GM19351 (cell line): ENCODE data around the gene NHSL1.
A peak's percentile ranks its signal among the peaks of the same experiment; 100 is the strongest.

Source experiments
- ATAC-seq: cut with Tn5 transposase; IDR thresholded peaks from one replicate; pipeline ENCODE4 v1.9.1; 2021; ENCODE audit warnings: mild to moderate bottlenecking, moderate library complexity; ENCODE audit not compliant: unreplicated experiment

The NHSL1 gene

GRCh38 chr6:138525355-138525754 is 26.1 kb upstream of the NHSL1 start:
- ATAC-seq = no peak

GRCh38 chr6:138524526-138524925 is 25.2 kb upstream of the NHSL1 start:
- no peak for ATAC-seq

- ATAC-seq = no peak
These were observed 24.3 kb upstream of the NHSL1 start for GRCh38 chr6:138523347-138524210.

GRCh38 chr6:138522611-138523010 is 23.3 kb upstream of the NHSL1 start:
- ATAC-seq = no peak

- ATAC-seq = no peak
These were observed 22.5 kb upstream of the NHSL1 start for GRCh38 chr6:138521790-138522189.

GRCh38 chr6:138520463-138520862 is 21.2 kb upstream of the NHSL1 start:
- no peak for ATAC-seq

- ATAC-seq = peak; percentile 19
These were observed 18.8 kb upstream of the NHSL1 start for GRCh38 chr6:138518054-138518453.

GRCh38 chr6:138517635-138518034 is 18.3 kb upstream of the NHSL1 start:
- ATAC-seq = peak; percentile 96

GRCh38 chr6:138515657-138516248 is 16.5 kb upstream of the NHSL1 start:
- ATAC-seq = no peak

GRCh38 chr6:138514860-138515540 is 15.7 kb upstream of the NHSL1 start:
- no peak for ATAC-seq

- no peak for ATAC-seq
These were observed 13.3 kb upstream of the NHSL1 start for GRCh38 chr6:138512609-138513008.

GRCh38 chr6:138510093-138510492 is 10.8 kb upstream of the NHSL1 start:
- no peak for ATAC-seq

- ATAC-seq = no peak
These were observed 10.1 kb upstream of the NHSL1 start for GRCh38 chr6:138509371-138509770.

GRCh38 chr6:138508676-138508988 is 9.3 kb upstream of the NHSL1 start:
- ATAC-seq = no peak

GRCh38 chr6:138507977-138508675 is 8.8 kb upstream of the NHSL1 start:
- ATAC-seq = no peak

GRCh38 chr6:138504764-138505689 is 5.7 kb upstream of the NHSL1 start:
- no peak for ATAC-seq

- ATAC-seq = no peak
These were observed 4.8 kb upstream of the NHSL1 start for GRCh38 chr6:138503881-138504680.

GRCh38 chr6:138502546-138502945 is 3.3 kb upstream of the NHSL1 start:
- ATAC-seq = no peak

- no peak for ATAC-seq
These were observed 1.7 kb upstream of the NHSL1 start for GRCh38 chr6:138500867-138501446.
